Right lung (tissue), 5 donors: ENCODE data around the gene COX20. TPM values are rescaled to one million over a fixed set of nuclear protein-coding genes. Genes with fewer than 3 reads are reported as not detected.
"Not testable (repeated sequence)": the region's sequence is repeated elsewhere in the genome, so short reads cannot be mapped to it uniquely, and the experiment has no call there.

Source experiments
- DNase-seq, 2 donors: peaks; one replicate each; pipeline ENCODE4 v3.0.0-alpha.2; 2013
- polyA plus RNA-seq, 5 donors: library from polyadenylated mRNA; unstranded; fragments of 120-200 nt; gene quantifications; one replicate each; pipeline versions ENCODE4 v1.2.1 to v1.2.3, GENCODE V29; 2013; ENCODE audit warnings: inconsistent platforms in 1 of 5, low replicate concordance in 1 of 5; ENCODE audit not compliant: insufficient read length in 5 of 5, insufficient read depth in 1 of 5

COX20 gene
- polyA plus RNA-seq, 5 donors = 93.9 to 121 (median 102) TPM

GRCh38 chr1:244815600-244816099, 19.8 kb upstream of the COX20 start:
- DNase-seq = no peak

- DNase-seq = no peak
Observed at GRCh38 chr1:244817415-244817894, 18.0 kb upstream of the COX20 start.

GRCh38 chr1:244820131-244820530, 15.3 kb upstream of the COX20 start:
- no peak for DNase-seq

GRCh38 chr1:244821134-244821533, 14.3 kb upstream of the COX20 start:
- DNase-seq = no peak

- no peak for DNase-seq
Observed at GRCh38 chr1:244822878-244823277, 12.6 kb upstream of the COX20 start.

GRCh38 chr1:244826712-244827111, 8.7 kb upstream of the COX20 start:
- no peak for DNase-seq

GRCh38 chr1:244830639-244831038, 4.8 kb upstream of the COX20 start:
- DNase-seq = no peak

GRCh38 chr1:244833260-244833659, 2.2 kb upstream of the COX20 start:
- not testable (repeated sequence) for DNase-seq

GRCh38 chr1:244833734-244834542, 1.5 kb upstream of the COX20 start:
- DNase-seq = peak; percentile 73 to 79

- DNase-seq = peak; percentile 95 to 96
Observed at GRCh38 chr1:244834543-244835275, 749 bp upstream of the COX20 start.

GRCh38 chr1:244836135-244836521, 670 bp downstream of the COX20 start:
- DNase-seq = peak in 1 of 2 donors; percentile 36

- DNase-seq = peak in 1 of 2 donors; percentile 31
Observed at GRCh38 chr1:244836584-244836983, 1.1 kb downstream of the COX20 start.

- DNase-seq = no peak
Observed at GRCh38 chr1:244837597-244838258, 2.3 kb downstream of the COX20 start.

- DNase-seq = no peak
Observed at GRCh38 chr1:244839656-244840055, 4.2 kb downstream of the COX20 start.

GRCh38 chr1:244840219-244840794, 4.8 kb downstream of the COX20 start:
- no peak for DNase-seq

GRCh38 chr1:244841273-244841927, 5.9 kb downstream of the COX20 start:
- no peak for DNase-seq

GRCh38 chr1:244843148-244843978, 7.9 kb downstream of the COX20 start:
- no peak for DNase-seq

GRCh38 chr1:244844155-244845121, 9.0 kb downstream of the COX20 start:
- DNase-seq = no peak

- no peak for DNase-seq
Observed at GRCh38 chr1:244846653-244847052, 11.2 kb downstream of the COX20 start.
